Transverse colon (tissue), 4 donors: ENCODE data around the gene NMRK2. TPM values are rescaled to one million over a fixed set of nuclear protein-coding genes. Genes with fewer than 3 reads are reported as not detected.

Source experiments
- DNase-seq: peaks from one replicate; pipeline ENCODE4 v3.0.0-alpha.2; 2019
- H3K27ac ChIP-seq, 4 donors: fragments of 200-600 bp; sonication (generic); 2 replicates each; pipeline ENCODE4 v1.5.1; 2016 to 2018; ENCODE audit warnings: inconsistent platforms in 4 of 4
- H3K27me3 ChIP-seq: fragments of 200-600 bp; sonication (generic); 2 replicates; pipeline ENCODE4 v1.5.1; 2017; ENCODE audit warnings: inconsistent platforms
- H3K36me3 ChIP-seq, 4 donors: fragments of 200-600 bp; sonication (generic); 2 replicates each; pipeline ENCODE4 v1.5.1; 2017 to 2019; ENCODE audit warnings: inconsistent platforms in 4 of 4
- H3K4me1 ChIP-seq, 4 donors: fragments of 200-600 bp; sonication (generic); 2 replicates each; pipeline ENCODE4 v1.5.1; 2017 to 2020; ENCODE audit warnings: inconsistent platforms in 4 of 4
- H3K4me3 ChIP-seq, 4 donors: fragments of 200-600 bp; sonication (generic); 1 replicate in 1 of 4; 2 replicates in 3 of 4; pipeline versions ENCODE4 v1.5.1 to v1.6.1; 2017 to 2019; ENCODE audit warnings: inconsistent platforms in 4 of 4
- H3K9me3 ChIP-seq, 2 donors: fragments of 200-600 bp; sonication (generic); 2 replicates each; pipeline ENCODE4 v1.5.1; 2017 to 2019; ENCODE audit warnings: inconsistent platforms in 2 of 2
- EP300 ChIP-seq: sonication (generic); formaldehyde crosslinking; IDR thresholded peaks from one replicate; pipeline ENCODE4 v1.6.1; 2017; ENCODE audit warnings: antibody characterized with exemption, low read depth
- POLR2A ChIP-seq: fragments of 450-650 bp; IDR thresholded peaks from one replicate; pipeline ENCODE4 v1.6.1; 2016; ENCODE audit warnings: antibody characterized with exemption, mild to moderate bottlenecking, moderate library complexity
- POLR2AphosphoS5 ChIP-seq, 3 donors: sonication (generic); formaldehyde crosslinking; IDR thresholded peaks; one replicate each; pipeline ENCODE4 v1.6.1; 2016; ENCODE audit warnings: antibody characterized with exemption in 3 of 3
- WGBS, 2 donors: methylation state at CpG; one replicate each; pipeline ENCODE4 v1.1.5; 2018; ENCODE audit warnings: low coverage in 1 of 2; 5-methylcytosine and 5-hydroxymethylcytosine counted together
- in situ Hi-C, 4 donors: fragments of 200-750 bp; cut with MboI; loops; one replicate each; pipeline versions ENCODE4 v1.15.0 to v1.15.1; 2017; ENCODE audit warnings: low sequenced_read_pairs in 3 of 4, low pct_ligation_motif_present in 1 of 4, low pct_unique_long_range_greater_than_20kb in 1 of 4
- intact Hi-C: fragments of 100-400 bp; cut with DNase I; formaldehyde crosslinking; loops from one replicate; pipeline ENCODE4 v1.15.1; 2023; ENCODE audit warnings: low total_unique reads
- total RNA-seq, 4 donors: library from RNA; depleted of rRNA; stranded (reverse); fragments of >200 nt; gene quantifications; one replicate each; pipeline ENCODE4 v1.1.0, GENCODE V29; 2016
- TF ChIP-seq, protein P1 (sequence below), 5 experiments: fragments of 200-600 bp in 3 of 5; fragments of 450-650 bp in 2 of 5; sonication (generic) in 3 of 5; IDR thresholded peaks; 1 replicate in 2 of 5; 2 replicates in 3 of 5; pipeline ENCODE4 v1.5.1; 2016 to 2017; ENCODE audit warnings: antibody characterized with exemption in 5 of 5, inconsistent platforms in 3 of 5, mild to moderate bottlenecking in 2 of 5, moderate library complexity in 1 of 5

NMRK2 gene
- total RNA-seq, 4 donors from 2014 or later, result 0.41 TPM; not detected in 3

GRCh38 chr19:3895788-3896187 lies 37.1 kb upstream of the NMRK2 start:
- WGBS, 2 donors, result 89 to 93% methylated on average over 2 to 5 of the region's 5 CpGs
- Histone ChIP-seq H3K27me3 (no peaks in the 10 kb centered on the region), H3K36me3 (no peaks in the 10 kb centered on the region), H3K9me3 (peaks cover 0 to 2% of the 10 kb centered on the region in 2 donors), H3K4me1 (peaks cover 0 to 7% (median 0%) of the 10 kb centered on the region in 4 donors), H3K27ac (no peak overlapping the region), H3K4me3 (no peak overlapping the region)
- in situ Hi-C loops (no loop called here), intact Hi-C loops (no loop called here)
- no peak for DNase-seq
- TF ChIP-seq POLR2AphosphoS5 (IDR thresholded peaks at IDR 0.05) (no peak), EP300 (no peak), POLR2A (no peak)
- TF ChIP-seq, protein P1, sequence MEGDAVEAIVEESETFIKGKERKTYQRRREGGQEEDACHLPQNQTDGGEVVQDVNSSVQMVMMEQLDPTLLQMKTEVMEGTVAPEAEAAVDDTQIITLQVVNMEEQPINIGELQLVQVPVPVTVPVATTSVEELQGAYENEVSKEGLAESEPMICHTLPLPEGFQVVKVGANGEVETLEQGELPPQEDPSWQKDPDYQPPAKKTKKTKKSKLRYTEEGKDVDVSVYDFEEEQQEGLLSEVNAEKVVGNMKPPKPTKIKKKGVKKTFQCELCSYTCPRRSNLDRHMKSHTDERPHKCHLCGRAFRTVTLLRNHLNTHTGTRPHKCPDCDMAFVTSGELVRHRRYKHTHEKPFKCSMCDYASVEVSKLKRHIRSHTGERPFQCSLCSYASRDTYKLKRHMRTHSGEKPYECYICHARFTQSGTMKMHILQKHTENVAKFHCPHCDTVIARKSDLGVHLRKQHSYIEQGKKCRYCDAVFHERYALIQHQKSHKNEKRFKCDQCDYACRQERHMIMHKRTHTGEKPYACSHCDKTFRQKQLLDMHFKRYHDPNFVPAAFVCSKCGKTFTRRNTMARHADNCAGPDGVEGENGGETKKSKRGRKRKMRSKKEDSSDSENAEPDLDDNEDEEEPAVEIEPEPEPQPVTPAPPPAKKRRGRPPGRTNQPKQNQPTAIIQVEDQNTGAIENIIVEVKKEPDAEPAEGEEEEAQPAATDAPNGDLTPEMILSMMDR (IDR thresholded peaks at IDR 0.05), result no peak

DNA sequence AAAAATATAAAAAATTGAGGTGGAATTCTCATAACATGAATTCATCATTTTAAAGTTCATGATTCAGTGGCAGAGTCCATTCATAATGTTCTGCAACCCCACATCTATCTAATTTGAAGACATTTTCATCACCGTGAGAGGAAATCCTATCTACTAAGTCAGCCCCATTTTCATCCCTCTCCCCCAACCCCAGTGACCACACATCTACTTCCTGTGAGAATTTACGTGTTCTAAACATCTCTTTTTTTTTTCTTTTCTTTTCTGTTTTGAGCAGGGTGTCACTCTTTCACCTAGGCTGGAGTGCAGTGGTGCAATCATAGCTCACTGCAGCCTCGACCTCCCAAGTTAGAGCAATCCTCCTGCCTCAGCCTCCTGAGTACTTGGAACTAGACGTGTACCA lies 34.9 kb upstream of the NMRK2 start:
- H3K27me3 ChIP-seq, result no peaks in the 10 kb centered on the region
- intact Hi-C loops (no loop called here), in situ Hi-C loops (no loop called here)
- peaks cover 0 to 2% of the 10 kb centered on the region in 2 donors for H3K9me3 ChIP-seq
- H3K36me3 ChIP-seq, result no peaks in the 10 kb centered on the region
- WGBS, 2 donors, result 69 to 74% methylated on average over 4 of the region's 4 CpGs
- no peak for TF ChIP-seq POLR2A
- no peak for TF ChIP-seq POLR2AphosphoS5 (IDR thresholded peaks at IDR 0.05)
- TF ChIP-seq, protein P1 (IDR thresholded peaks at IDR 0.05), result no peak
- no peak for TF ChIP-seq EP300
- H3K27ac ChIP-seq, result no peak overlapping the region
- peaks cover 0 to 7% (median 0%) of the 10 kb centered on the region in 4 donors for H3K4me1 ChIP-seq
- no peak overlapping the region for H3K4me3 ChIP-seq
- DNase-seq, result no peak

- no peak overlapping the region for H3K27ac ChIP-seq
- in situ Hi-C loops, result no loop called here
- peaks cover 0 to 7% (median 0%) of the 10 kb centered on the region in 4 donors for H3K4me1 ChIP-seq
- no peaks in the 10 kb centered on the region for H3K27me3 ChIP-seq
- no peaks in the 10 kb centered on the region for H3K36me3 ChIP-seq
- no peak for TF ChIP-seq EP300
- TF ChIP-seq, protein P1 (IDR thresholded peaks at IDR 0.05), result no peak
- no peak for TF ChIP-seq POLR2AphosphoS5 (IDR thresholded peaks at IDR 0.05)
- no peak for TF ChIP-seq POLR2A
- peaks cover 0 to 2% of the 10 kb centered on the region in 2 donors for H3K9me3 ChIP-seq
- intact Hi-C loops, result no loop called here
- H3K4me3 ChIP-seq, result no peak overlapping the region
- DNase-seq, result no peak
- 80 to 97% methylated on average over 3 of the region's 3 CpGs for WGBS, 2 donors
These were observed 34.4 kb upstream of the NMRK2 start for GRCh38 chr19:3898426-3898825.

DNA sequence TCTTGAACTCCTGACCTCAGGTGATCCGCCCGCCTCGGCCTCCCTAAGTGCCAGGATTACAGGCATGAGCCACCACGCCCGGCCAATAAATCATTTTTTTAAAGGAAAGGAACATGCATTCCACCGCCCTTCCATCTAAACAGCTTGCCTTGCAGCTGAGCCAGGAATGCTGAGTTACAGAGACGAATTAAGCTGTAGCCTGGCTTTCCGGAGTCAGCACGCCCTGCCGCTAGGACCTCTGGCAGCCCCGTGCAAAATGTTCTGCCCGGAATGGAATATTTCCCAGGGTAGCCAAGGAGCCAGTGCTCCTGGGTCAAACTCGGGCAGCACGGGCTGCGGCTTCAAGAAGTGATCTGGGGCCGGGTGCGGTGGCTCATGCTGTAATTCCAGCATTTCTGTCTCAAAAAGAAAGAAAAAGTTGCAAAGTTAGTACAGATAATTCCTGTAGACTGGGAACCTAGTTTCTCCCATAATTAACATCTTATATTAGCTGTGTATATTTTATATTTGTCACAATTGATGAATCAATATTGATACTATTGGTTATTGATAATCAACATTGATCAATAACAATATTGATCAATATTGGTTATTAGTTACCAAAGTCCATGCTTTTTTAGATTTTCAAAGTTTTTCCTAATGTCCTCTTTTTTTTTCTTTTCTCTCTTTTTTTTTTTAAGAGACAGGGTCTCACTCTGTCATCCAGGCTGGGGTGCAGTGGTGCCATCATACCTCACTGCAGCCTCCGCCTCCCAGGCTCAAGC lies 33.2 kb upstream of the NMRK2 start:
- Histone ChIP-seq H3K9me3 (peaks cover 0 to 2% of the 10 kb centered on the region in 2 donors), H3K4me1 (peaks cover 0 to 7% (median 0%) of the 10 kb centered on the region in 4 donors), H3K27me3 (no peaks in the 10 kb centered on the region), H3K4me3 (no peak overlapping the region), H3K36me3 (no peaks in the 10 kb centered on the region), H3K27ac (peak overlapping the region in 2 of 4 donors; percentile 25 to 43)
- intact Hi-C loops (no loop called here), in situ Hi-C loops (loop anchor here in 1 of 4 donors (25.0 kb wide), 1 partner anchor 637 kb away; no protein-coding TSS in a partner anchor)
- no peak for TF ChIP-seq POLR2A
- TF ChIP-seq EP300, result no peak
- TF ChIP-seq, protein P1 (IDR thresholded peaks at IDR 0.05), result no peak
- no peak for TF ChIP-seq POLR2AphosphoS5 (IDR thresholded peaks at IDR 0.05)
- peak; percentile 15 for DNase-seq
- 52 to 83% methylated on average over 1 to 18 of the region's 18 CpGs for WGBS, 2 donors
